Stimulated activated CD4-positive, alpha-beta T cell treated with anti-CD3 and anti-CD28 coated beads, Interleukin-12 subunit alpha, Interleukin-12 subunit beta, amount 100 ng/mL, for 24 hours (primary cell): ENCODE measurements around the gene APP.

Experiments used
- DNase-seq, 2 experiments: peaks; one replicate each; pipeline ENCODE4 v3.0.0-alpha.2; 2020; ENCODE audit warnings: low read depth in 2 of 2

APP gene

DNA sequence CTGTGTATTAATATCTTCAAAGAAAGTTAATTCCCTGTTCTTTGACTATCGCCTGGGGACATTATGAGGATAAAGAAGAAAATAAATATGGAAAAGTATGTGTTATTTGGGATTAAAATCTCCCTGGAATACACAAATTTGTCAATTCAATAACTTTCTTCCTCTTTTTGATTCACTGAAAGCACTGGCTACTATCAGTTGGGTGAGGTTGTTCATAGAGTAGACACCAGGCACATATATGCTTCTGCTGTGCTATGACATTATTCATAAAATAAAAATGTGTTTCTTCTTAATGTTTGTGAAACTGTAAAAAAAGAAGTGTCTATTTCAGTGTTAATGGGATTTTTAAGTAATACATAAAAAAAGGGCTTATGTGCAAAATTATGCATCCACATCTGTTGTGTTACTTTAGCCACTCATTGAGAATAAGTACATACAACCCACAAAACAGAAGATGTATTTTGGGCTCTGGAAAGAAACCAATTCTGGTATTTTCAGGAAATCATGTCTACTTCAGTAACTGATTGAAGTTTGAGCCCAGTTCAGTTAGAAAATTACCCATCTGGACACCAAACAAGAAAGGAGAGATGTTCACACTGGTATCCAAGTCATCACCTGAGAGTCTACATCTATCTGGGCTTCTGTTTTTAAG lies 266.4 kb downstream of the APP start:
- no peak for DNase-seq

DNA sequence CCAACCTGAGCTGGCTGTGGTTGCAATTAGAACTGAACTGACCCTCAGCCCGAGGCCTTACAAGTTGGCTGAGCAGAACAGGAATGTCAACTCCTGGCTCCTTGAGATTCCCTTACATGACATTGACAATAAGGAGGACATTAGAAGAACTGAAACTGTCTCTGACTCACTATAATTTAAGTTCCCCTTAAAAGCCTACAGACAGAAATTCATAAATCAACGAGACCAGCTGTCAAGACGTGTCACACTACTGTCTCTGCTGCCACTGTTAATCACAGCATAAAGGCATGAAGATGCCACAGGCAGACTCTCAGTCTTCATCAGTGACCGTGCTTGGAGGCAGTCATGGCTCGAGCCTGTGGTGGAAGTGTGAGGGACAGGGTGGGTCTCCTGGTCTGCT lies 267.0 kb downstream of the APP start:
- DNase-seq = no peak

- no peak for DNase-seq
These were observed 269.1 kb downstream of the APP start for GRCh38 chr21:25901330-25901979.

DNA sequence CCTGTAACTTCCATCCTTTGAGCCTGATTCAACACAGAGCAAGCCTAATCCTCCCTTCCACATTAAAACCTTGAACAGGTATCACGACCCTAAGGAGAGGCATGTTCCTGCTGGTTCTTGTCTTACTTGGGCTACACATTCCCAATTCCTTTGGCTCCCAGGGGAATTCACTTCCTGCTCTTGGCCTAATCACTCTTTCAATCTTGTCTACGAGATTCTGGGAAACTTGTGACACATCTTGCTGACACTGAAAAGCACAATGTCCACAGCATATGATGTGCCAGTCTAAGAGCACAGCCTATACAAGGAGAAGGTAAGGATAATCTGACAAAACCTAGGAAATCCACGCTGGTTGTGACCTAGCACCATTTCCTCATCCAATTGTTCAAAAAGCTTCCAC lies 271.9 kb downstream of the APP start:
- no peak for DNase-seq

GRCh38 chr21:25897383-25897782 lies 273.2 kb downstream of the APP start:
- DNase-seq = no peak

- DNase-seq = no peak
These were observed 274.0 kb downstream of the APP start for GRCh38 chr21:25896501-25897056.

- no peak for DNase-seq
These were observed 274.9 kb downstream of the APP start for GRCh38 chr21:25895565-25896205.

GRCh38 chr21:25893191-25893590 lies 277.4 kb downstream of the APP start:
- DNase-seq = no peak

DNA sequence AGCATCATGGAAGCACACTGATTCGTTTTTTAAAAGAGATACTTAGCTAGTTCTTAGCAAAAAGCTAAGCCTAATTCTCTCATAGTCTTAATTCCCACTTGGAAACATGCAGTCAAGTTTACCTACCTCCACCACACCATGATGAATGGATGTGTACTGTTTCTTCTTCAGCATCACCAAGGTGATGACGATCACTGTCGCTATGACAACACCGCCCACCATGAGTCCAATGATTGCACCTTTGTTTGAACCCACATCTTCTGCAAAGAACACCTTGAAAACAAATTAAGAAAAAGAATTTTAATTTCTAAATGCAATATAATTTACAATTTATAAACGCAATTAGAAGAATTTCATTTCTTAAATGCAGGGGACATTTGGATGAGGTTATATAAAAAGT lies 279.0 kb downstream of the APP start:
- DNase-seq = no peak

GRCh38 chr21:25890001-25890400 lies 280.6 kb downstream of the APP start:
- DNase-seq = no peak

DNA sequence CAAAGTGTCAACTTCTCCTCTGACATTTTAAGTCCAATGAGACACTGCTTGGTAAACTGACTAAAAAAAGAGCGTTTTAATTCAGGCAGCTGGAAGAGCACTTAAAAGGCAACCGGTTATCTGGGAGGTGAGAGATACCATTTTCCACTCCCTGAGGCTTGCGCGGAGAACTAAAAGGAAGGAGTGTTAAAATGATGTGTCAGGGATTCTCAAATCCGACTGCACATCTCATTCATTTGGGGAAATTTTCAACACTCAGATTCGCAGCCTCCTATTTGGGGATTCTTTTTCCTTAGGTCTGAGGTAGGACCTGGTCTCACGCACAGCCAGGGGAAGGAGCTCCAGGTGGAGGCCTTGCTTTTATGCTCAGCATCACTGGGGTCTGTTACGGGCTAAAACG lies 281.9 kb downstream of the APP start:
- no peak for DNase-seq

DNA sequence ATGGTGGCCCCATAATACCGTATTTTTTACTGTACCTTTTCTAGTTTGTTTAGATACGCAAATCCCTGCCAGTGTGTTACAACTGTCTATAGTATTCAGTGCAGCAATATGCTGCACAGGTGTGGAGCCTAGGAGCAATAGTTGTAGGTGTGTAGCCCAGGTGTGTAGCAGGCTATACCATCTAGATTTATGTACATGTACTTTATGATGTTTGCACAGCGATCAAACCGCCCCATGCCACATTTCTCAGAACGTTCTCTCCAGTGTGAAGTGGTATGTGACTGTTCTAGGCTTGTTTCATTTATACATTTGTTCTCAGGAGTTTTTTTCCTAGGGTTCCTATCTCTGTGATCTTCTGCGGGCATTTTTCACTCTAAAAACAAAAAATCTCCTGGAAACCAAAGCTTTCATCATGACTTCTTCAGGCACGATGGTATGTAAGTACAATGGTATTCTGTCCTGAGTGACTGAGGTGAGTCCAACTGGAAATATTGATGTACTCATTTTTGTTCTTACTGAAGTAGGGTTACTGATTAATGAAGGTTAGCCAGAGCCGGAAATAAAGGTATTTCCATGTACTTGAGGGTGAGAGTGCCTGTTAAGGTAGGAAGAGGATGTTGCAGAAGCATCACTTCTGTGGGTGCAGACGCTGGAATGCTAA lies 282.8 kb downstream of the APP start:
- DNase-seq = no peak

- no peak for DNase-seq
These were observed 283.4 kb downstream of the APP start for GRCh38 chr21:25887166-25887565.

GRCh38 chr21:25885880-25886279 lies 284.7 kb downstream of the APP start:
- DNase-seq = no peak

GRCh38 chr21:25885405-25885804 lies 285.2 kb downstream of the APP start:
- no peak for DNase-seq

DNA sequence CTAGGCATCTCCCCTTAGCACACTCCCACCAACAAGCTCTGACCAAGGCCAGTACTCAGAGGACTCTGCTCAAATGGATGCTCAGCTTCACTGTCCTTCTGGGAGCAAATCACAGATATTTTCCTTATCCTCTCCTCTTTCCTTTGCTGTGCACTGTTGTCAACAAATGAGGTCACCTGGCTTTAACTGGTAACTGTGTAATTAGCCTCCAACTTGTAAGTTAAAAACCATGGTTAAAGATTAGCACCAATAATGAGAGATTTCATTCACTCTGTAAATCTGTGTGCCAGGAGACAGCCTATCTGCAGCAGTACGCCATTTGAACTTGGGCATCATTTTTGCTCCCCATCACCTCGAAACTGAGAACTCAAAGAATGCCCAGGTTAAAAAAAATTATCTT lies 286.3 kb downstream of the APP start:
- DNase-seq = no peak

- peak in 1 of 2 experiments; percentile 48 for DNase-seq
These were observed 288.8 kb downstream of the APP start for GRCh38 chr21:25881524-25882376.

- DNase-seq = no peak
These were observed 291.4 kb downstream of the APP start for GRCh38 chr21:25879203-25879602.

DNA sequence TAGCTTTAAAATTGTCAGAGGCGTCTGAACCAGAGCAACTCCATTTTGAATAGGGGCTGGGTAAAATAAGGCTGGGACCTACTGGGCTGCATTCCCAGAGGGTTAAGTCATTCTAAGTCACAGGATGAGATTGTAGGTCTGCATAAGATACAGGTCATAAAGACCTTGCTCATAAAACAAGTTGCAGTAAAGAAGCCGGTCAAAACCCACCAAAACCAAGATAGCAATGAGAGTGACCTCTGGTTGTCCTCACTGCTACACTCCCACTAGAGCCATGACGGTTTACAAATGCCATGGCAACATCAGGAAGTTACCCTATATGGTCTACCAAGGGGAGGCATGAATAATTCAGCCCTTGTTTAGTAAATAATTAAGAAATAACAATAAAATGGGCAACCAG lies 292.2 kb downstream of the APP start:
- DNase-seq = no peak

DNA sequence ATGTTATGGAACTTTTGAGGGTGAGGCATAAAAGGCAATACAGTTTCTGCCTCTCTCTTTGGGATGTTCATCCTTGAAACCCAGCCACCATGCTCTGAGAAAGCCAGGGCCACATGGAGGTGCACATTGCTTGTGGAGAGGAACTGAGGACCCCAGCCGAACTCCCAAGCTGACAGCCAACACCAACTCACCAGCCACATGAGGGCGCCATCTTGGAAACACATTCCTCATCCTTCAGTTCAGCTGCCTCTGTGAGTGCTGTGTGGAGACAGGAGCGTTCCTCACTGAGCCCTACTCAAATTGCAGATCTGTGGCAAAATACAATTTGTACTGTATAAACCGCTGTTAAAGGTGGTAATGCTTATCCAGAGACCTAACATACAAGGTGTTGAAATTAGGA lies 298.3 kb downstream of the APP start:
- DNase-seq = no peak

- no peak for DNase-seq
These were observed 299.0 kb downstream of the APP start for GRCh38 chr21:25871566-25871965.

- no peak for DNase-seq
These were observed 300.5 kb downstream of the APP start for GRCh38 chr21:25870084-25870483.
